Measurements from ENCODE around the gene SH2D6. TPM values are rescaled to one million over a fixed set of nuclear protein-coding genes. Genes with fewer than 3 reads are reported as not detected.
A peak's percentile ranks its signal among the peaks of the same experiment; 100 is the strongest.

SH2D6 gene
- total and polyA plus RNA-seq, 5 donors from 2014 or later = 0.25 TPM; not detected in 4

- peak overlapping the region in 2 of 4 donors; percentile 42 to 61 for H3K4me3 Mint-ChIP-seq
- no peak overlapping the region for H3K27ac Mint-ChIP-seq
- DNase-seq (no peak), ATAC-seq (ENCODE audit: low read depth in 2 of 2) (no peak)
- H3K36me3 Mint-ChIP-seq = no peaks in the 10 kb centered on the region
- H3K4me1 Mint-ChIP-seq = no peaks in the 10 kb centered on the region
- no peaks in the 10 kb centered on the region for H3K27me3 Mint-ChIP-seq
- H3K36me3 ChIP-seq (ENCODE audit: control insufficient read depth, insufficient read depth, low read length) = no peaks in the 10 kb centered on the region
- H3K27me3 ChIP-seq (ENCODE audit: control insufficient read depth, insufficient read depth, low read length) = no peaks in the 10 kb centered on the region
- no peaks in the 10 kb centered on the region for H3K4me1 ChIP-seq (ENCODE audit: control insufficient read depth, insufficient read depth, low read length, poor library complexity, severe bottlenecking)
- H3K27ac ChIP-seq (ENCODE audit: insufficient read depth, low read length, poor library complexity, severe bottlenecking) = no peak overlapping the region
- H3K4me3 ChIP-seq (ENCODE audit: low read depth, low read length) = no peak overlapping the region
- H3K9me3 ChIP-seq (ENCODE audit: control insufficient read depth in 2 of 2, low read length in 2 of 2) = no peaks in the 10 kb centered on the region
- H3K9me3 Mint-ChIP-seq = no peaks in the 10 kb centered on the region
These were observed 9.9 kb downstream of the SH2D6 start for GRCh38 chr2:85428343-85428881.

- peaks cover 0 to 2% (median 0%) of the 10 kb centered on the region in 4 donors for H3K4me1 Mint-ChIP-seq
- peak overlapping the region in 1 of 4 donors; percentile 42 for H3K4me3 Mint-ChIP-seq
- no peaks in the 10 kb centered on the region for H3K9me3 ChIP-seq (ENCODE audit: control insufficient read depth in 2 of 2, low read length in 2 of 2)
- no peaks in the 10 kb centered on the region for H3K27me3 ChIP-seq (ENCODE audit: control insufficient read depth, insufficient read depth, low read length)
- H3K36me3 ChIP-seq (ENCODE audit: control insufficient read depth, insufficient read depth, low read length) = no peaks in the 10 kb centered on the region
- H3K27me3 Mint-ChIP-seq = no peaks in the 10 kb centered on the region
- no peak overlapping the region for H3K4me3 ChIP-seq (ENCODE audit: low read depth, low read length)
- H3K27ac Mint-ChIP-seq = no peak overlapping the region
- H3K36me3 Mint-ChIP-seq = no peaks in the 10 kb centered on the region
- H3K27ac ChIP-seq (ENCODE audit: insufficient read depth, low read length, poor library complexity, severe bottlenecking) = no peak overlapping the region
- H3K4me1 ChIP-seq (ENCODE audit: control insufficient read depth, insufficient read depth, low read length, poor library complexity, severe bottlenecking) = no peaks in the 10 kb centered on the region
- DNase-seq (no peak), ATAC-seq (ENCODE audit: low read depth in 2 of 2) (no peak)
- H3K9me3 Mint-ChIP-seq = no peaks in the 10 kb centered on the region
These were observed 10.9 kb downstream of the SH2D6 start for GRCh38 chr2:85429213-85429923.

GRCh38 chr2:85429924-85430289, 11.4 kb downstream of the SH2D6 start:
- H3K4me3 Mint-ChIP-seq = no peak overlapping the region
- Histone ChIP-seq H3K9me3 (ENCODE audit: control insufficient read depth in 2 of 2, low read length in 2 of 2) (no peaks in the 10 kb centered on the region), H3K36me3 (ENCODE audit: control insufficient read depth, insufficient read depth, low read length) (no peaks in the 10 kb centered on the region), H3K27ac (ENCODE audit: insufficient read depth, low read length, poor library complexity, severe bottlenecking) (no peak overlapping the region), H3K4me1 (ENCODE audit: control insufficient read depth, insufficient read depth, low read length, poor library complexity, severe bottlenecking) (no peaks in the 10 kb centered on the region), H3K4me3 (ENCODE audit: low read depth, low read length) (no peak overlapping the region), H3K27me3 (ENCODE audit: control insufficient read depth, insufficient read depth, low read length) (no peaks in the 10 kb centered on the region)
- H3K27me3 Mint-ChIP-seq = no peaks in the 10 kb centered on the region
- no peak overlapping the region for H3K27ac Mint-ChIP-seq
- ATAC-seq (ENCODE audit: low read depth in 2 of 2) (no peak), DNase-seq (no peak)
- H3K9me3 Mint-ChIP-seq = no peaks in the 10 kb centered on the region
- H3K4me1 Mint-ChIP-seq = peaks cover 0 to 2% (median 0%) of the 10 kb centered on the region in 4 donors
- H3K36me3 Mint-ChIP-seq = no peaks in the 10 kb centered on the region

- H3K27ac Mint-ChIP-seq = no peak overlapping the region
- no peak overlapping the region for H3K4me3 Mint-ChIP-seq
These were observed 12.4 kb downstream of the SH2D6 start for GRCh38 chr2:85430752-85431569.

GRCh38 chr2:85431570-85432205, 13.2 kb downstream of the SH2D6 start:
- Mint-ChIP-seq H3K4me3 (no peak overlapping the region), H3K27me3 (no peaks in the 10 kb centered on the region), H3K36me3 (no peaks in the 10 kb centered on the region), H3K4me1 (peaks cover 0 to 7% (median 1%) of the 10 kb centered on the region in 4 donors), H3K9me3 (no peaks in the 10 kb centered on the region), H3K27ac (no peak overlapping the region)
- DNase-seq (no peak), ATAC-seq (ENCODE audit: low read depth in 2 of 2) (no peak)
- Histone ChIP-seq H3K27ac (ENCODE audit: insufficient read depth, low read length, poor library complexity, severe bottlenecking) (no peak overlapping the region), H3K4me1 (ENCODE audit: control insufficient read depth, insufficient read depth, low read length, poor library complexity, severe bottlenecking) (no peaks in the 10 kb centered on the region), H3K36me3 (ENCODE audit: control insufficient read depth, insufficient read depth, low read length) (no peaks in the 10 kb centered on the region), H3K4me3 (ENCODE audit: low read depth, low read length) (no peak overlapping the region), H3K9me3 (ENCODE audit: control insufficient read depth in 2 of 2, low read length in 2 of 2) (no peaks in the 10 kb centered on the region), H3K27me3 (ENCODE audit: control insufficient read depth, insufficient read depth, low read length) (no peaks in the 10 kb centered on the region)

More at GRCh38 chr2:85430752-85431569, 12.4 kb downstream of the SH2D6 start:
- no peak for ATAC-seq (ENCODE audit: low read depth in 2 of 2)
- no peak overlapping the region for H3K4me3 ChIP-seq (ENCODE audit: low read depth, low read length)
- Mint-ChIP-seq H3K4me1 (peaks cover 0 to 2% (median 0%) of the 10 kb centered on the region in 4 donors), H3K27me3 (no peaks in the 10 kb centered on the region), H3K36me3 (no peaks in the 10 kb centered on the region), H3K9me3 (no peaks in the 10 kb centered on the region)
- H3K4me1 ChIP-seq (ENCODE audit: control insufficient read depth, insufficient read depth, low read length, poor library complexity, severe bottlenecking) = no peaks in the 10 kb centered on the region
- H3K9me3 ChIP-seq (ENCODE audit: control insufficient read depth in 2 of 2, low read length in 2 of 2) = no peaks in the 10 kb centered on the region
- no peaks in the 10 kb centered on the region for H3K27me3 ChIP-seq (ENCODE audit: control insufficient read depth, insufficient read depth, low read length)
- H3K36me3 ChIP-seq (ENCODE audit: control insufficient read depth, insufficient read depth, low read length) = no peaks in the 10 kb centered on the region
- no peak overlapping the region for H3K27ac ChIP-seq (ENCODE audit: insufficient read depth, low read length, poor library complexity, severe bottlenecking)
- DNase-seq = no peak

GRCh38 chr2:85433511-85434089, 15.1 kb downstream of the SH2D6 start:
- Histone ChIP-seq H3K36me3 (ENCODE audit: control insufficient read depth, insufficient read depth, low read length) (no peaks in the 10 kb centered on the region), H3K27ac (ENCODE audit: insufficient read depth, low read length, poor library complexity, severe bottlenecking) (no peak overlapping the region), H3K4me3 (ENCODE audit: low read depth, low read length) (no peak overlapping the region), H3K27me3 (ENCODE audit: control insufficient read depth, insufficient read depth, low read length) (no peaks in the 10 kb centered on the region), H3K4me1 (ENCODE audit: control insufficient read depth, insufficient read depth, low read length, poor library complexity, severe bottlenecking) (peaks cover 16% of the 10 kb centered on the region), H3K9me3 (ENCODE audit: control insufficient read depth in 2 of 2, low read length in 2 of 2) (no peaks in the 10 kb centered on the region)
- H3K27me3 Mint-ChIP-seq = no peaks in the 10 kb centered on the region
- no peak for ATAC-seq (ENCODE audit: low read depth in 2 of 2)
- H3K27ac Mint-ChIP-seq = no peak overlapping the region
- H3K9me3 Mint-ChIP-seq = peaks cover 0 to 2% (median 0%) of the 10 kb centered on the region in 7 donors
- no peaks in the 10 kb centered on the region for H3K36me3 Mint-ChIP-seq
- H3K4me1 Mint-ChIP-seq = peaks cover 0 to 21% (median 10%) of the 10 kb centered on the region in 4 donors
- H3K4me3 Mint-ChIP-seq = no peak overlapping the region
- no peak for DNase-seq

- Histone ChIP-seq H3K36me3 (ENCODE audit: control insufficient read depth, insufficient read depth, low read length) (no peaks in the 10 kb centered on the region), H3K27me3 (ENCODE audit: control insufficient read depth, insufficient read depth, low read length) (no peaks in the 10 kb centered on the region), H3K27ac (ENCODE audit: insufficient read depth, low read length, poor library complexity, severe bottlenecking) (no peak overlapping the region), H3K9me3 (ENCODE audit: control insufficient read depth in 2 of 2, low read length in 2 of 2) (no peaks in the 10 kb centered on the region), H3K4me3 (ENCODE audit: low read depth, low read length) (no peak overlapping the region), H3K4me1 (ENCODE audit: control insufficient read depth, insufficient read depth, low read length, poor library complexity, severe bottlenecking) (peaks cover 27% of the 10 kb centered on the region)
- no peaks in the 10 kb centered on the region for H3K36me3 Mint-ChIP-seq
- no peak for DNase-seq
- no peak overlapping the region for H3K4me3 Mint-ChIP-seq
- H3K4me1 Mint-ChIP-seq = peaks cover 3 to 31% (median 16%) of the 10 kb centered on the region in 4 donors
- H3K27me3 Mint-ChIP-seq = peaks cover 4% of the 10 kb centered on the region
- H3K27ac Mint-ChIP-seq = peak overlapping the region in 1 of 3 donors; percentile 11
- ATAC-seq (ENCODE audit: low read depth in 2 of 2) = no peak
- peaks cover 0 to 2% (median 0%) of the 10 kb centered on the region in 7 donors for H3K9me3 Mint-ChIP-seq
These were observed 16.2 kb downstream of the SH2D6 start for GRCh38 chr2:85434696-85435095.

Measured in CD4-positive, CD25-positive, alpha-beta regulatory T cell (primary cell).